CD4-positive, alpha-beta T cell treated with Interleukin-17A for 1 hour (primary cell): ENCODE data around the gene ANO10.
"Not testable (repeated sequence)": the region's sequence is repeated elsewhere in the genome, so short reads cannot be mapped to it uniquely, and the experiment has no call there.

Source experiments
- DNase-seq: peaks from one replicate; pipeline ENCODE4 v3.0.0-alpha.2; 2020

Gene ANO10

DNA sequence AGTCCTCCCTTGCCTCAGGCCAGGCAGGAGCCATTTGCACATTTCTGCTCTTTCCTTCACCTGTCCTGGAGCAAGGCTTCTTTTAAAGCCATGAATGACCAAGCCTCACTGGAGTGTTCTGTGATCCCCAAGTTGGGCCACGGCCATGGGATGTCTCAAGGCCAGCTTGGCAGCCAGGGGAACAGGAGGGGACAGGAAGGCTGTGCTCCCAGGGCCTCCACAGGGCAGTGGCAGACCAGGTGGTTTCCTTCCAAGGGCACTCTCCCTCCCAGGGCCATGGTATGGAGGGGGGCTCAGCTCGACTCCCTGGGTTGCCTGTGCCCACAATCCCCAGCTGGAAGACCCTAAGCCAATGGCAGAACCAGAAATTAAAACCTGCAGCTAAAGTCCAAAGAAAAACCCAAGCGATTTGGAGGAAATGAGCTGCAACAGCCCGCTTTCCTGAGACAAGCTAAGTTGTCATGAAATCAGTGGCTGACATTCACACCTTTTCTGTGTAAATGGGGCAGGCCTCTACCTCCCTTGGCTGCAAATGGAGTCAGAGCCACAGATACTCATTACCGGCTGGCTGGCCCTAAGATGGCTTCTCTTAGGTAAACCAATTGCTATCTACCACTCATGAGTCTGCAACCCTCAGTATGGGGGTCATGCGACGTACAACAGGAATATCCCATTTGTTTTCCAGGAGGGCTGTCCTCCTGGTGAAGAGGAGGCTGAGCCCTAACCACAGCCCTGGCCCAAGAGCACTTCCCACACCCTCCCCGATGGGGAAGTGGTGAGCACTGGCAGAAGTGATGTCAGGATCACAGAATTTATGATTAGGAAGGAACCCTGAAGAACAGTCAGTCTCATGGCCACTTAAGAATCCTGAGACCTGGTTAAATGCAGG lies 252.2 kb downstream of the ANO10 start:
- no peak for DNase-seq

DNA sequence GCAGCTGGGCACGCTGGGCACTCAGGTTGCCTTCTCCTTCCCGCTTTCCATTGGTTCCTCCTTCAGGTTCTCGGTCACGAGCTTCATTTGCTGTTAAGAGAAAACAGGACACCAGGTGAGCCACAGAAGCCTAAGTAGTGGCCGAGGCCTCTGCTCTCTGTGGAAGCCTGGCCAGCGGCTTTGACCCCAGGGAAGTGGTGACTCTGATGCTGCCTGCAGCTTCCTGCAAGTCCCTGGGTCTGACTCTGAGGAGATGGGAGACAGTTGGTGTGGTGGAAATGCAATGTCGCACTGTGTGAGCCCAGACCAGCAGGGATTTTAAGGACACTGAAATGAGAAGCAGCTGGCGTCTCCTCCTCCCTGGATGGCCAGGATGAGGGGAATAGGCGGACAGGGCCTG lies 254.9 kb downstream of the ANO10 start:
- DNase-seq = no peak

DNA sequence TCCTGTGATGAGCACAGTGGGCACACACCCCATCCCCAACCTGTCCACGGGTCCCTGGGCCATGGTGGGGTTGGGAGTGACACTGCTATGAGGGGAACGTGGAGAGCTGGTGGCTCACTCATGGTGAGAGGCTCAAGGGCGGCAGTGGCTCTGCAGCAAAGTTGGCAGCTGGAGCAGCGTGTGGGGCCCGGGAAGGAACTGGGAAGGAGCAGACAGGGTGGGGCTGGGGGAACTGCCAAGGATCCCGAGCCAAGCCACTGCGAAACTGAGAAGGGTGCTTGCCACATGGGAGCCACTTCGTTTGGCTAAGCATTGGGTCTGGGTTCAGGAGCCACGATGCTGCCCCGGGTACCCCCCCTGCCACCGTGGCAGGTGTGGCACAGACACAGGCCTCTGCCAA lies 255.3 kb downstream of the ANO10 start:
- DNase-seq = no peak

DNA sequence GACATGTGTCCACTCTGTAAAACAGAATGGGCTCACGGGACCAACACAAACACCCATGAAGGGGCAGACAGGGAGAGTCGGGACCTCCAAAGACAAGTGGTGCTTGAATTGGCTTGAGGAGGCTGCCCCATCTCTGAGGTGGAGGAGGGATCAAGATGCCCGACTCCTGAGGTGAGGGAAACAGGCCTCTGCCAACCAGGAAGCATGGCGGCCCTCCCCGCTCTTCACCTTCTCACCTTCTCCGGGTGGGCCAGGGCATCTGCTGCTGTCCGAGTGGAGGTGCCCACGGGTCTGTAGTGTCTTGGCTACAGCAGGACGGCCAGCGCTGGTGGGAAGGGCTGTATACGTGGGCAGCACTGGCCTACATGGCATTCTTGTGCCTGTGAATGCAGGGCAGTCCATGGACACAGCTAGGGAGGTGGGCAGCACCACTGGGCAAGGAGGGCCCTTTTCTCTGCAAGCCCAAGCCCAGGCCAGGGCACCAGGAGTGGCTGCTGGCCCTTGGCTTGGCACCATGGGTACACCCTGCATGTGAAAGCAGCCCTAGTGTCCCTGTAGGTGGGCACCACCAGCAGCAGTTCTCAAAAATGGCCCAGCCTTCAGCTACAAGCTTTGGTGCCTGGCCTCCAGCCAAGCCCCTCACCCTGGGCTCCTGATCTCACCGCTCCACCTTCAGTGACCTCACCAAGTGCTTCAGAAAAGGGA lies 256.1 kb downstream of the ANO10 start:
- DNase-seq = no peak

DNA sequence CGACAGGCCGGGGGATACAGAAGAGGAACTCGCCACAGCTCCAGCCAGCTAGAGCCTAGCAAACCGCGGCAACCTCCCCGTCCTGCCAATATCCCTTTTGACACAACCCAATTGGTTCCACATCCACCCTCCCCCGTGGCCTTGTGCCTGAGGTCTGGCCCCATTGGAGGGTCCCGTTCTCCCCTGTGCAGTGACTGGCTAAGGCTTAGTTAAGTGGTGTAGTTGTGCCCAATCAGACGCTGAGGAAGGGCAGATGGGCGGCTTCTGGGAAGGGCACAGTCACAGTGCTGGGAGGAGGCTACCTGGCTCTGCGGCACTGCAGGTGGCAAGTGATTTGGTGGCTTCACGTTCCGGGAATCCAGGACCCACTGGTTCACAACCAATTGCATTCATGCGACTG lies 256.9 kb downstream of the ANO10 start:
- DNase-seq = no peak

DNA sequence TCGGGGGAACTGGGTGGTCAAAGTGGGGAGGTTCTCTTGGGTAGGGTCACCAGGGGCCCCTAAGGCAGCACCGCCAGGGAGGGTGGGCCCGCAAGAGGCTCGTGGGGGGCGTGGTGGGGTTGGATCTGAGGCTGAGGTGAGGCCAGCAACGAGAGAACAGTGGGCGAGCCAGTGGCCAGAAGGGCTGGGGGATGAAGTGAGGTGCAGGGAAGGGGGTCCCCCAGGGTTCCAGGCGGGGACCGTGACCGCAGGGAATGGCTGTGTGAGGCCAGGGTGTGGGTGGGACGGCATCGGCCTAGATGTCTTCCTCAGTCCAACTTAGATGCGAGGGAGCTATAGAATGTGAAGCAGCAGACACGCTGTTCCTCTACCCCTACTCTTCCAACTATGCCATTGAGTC lies 257.3 kb downstream of the ANO10 start:
- no peak for DNase-seq

DNA sequence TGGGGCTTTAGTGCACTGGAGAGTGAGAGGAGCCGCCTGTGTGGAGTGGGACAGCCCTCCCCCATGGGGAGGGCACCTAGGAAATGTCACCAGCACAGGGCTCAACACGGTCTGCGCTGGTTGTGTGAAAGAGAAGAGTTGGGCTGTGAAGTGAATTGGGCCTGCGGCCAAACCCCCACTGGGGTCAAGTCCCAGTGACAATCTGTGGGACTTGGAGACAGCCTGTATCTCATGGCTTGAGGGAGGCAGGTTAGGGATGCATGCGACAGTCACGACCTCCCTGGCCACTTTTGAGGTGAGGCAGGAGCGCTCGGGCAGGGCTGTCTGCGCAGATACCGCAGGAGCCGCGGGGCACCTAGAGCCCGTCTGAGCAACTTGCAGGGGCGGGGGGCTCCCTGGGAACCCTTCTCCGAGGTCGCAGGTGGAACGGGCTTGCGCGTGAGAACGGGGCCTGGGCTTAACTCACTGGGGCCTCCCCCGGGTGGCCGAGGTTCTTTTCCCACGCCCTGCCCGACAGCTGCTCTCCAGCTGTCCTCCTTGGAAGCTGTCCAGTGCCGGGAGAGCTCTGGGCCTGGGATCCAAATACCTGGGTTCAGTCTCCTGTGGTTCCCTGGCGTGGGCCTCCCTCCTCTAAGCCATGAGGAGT lies 258.1 kb downstream of the ANO10 start:
- no peak for DNase-seq

DNA sequence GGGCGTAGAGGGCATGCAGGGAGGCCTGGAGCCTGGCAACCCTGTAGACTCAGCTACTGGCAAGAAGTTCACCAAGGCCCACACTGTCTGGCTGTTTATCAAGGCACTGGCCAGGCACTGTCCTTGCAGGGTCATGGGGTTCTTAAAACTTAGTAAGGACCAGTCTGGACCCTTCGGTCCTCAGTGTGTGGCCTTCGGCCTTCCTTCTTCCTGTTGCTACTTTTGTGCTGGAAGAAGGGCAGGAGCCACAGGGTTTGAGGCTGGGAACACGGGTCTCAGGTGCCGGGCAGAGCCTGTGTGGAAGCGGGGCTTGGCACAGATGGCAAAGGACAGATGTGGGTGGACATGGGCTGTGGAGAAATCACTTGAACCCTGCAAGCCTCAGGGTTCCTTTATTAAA lies 258.9 kb downstream of the ANO10 start:
- DNase-seq = no peak

DNA sequence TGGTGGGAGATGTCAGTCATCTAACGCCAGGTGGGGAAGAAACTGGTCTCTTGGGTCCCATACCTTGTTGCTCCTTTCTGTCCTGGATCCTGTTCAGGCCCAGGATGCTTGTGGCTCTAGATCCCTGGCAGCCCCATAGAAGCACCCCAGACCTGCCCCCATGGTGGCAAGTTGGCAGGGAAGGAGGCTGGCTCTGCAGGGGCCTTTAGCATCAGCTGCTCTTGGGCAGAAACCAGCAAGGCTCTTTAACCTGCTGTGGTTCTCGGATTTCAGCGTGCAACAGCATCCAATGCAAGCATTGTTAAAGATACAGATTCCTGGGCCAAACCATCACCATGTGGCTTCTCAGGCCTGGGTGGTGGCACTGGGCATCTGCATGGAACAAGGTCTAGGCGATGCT lies 259.6 kb downstream of the ANO10 start:
- no peak for DNase-seq

DNA sequence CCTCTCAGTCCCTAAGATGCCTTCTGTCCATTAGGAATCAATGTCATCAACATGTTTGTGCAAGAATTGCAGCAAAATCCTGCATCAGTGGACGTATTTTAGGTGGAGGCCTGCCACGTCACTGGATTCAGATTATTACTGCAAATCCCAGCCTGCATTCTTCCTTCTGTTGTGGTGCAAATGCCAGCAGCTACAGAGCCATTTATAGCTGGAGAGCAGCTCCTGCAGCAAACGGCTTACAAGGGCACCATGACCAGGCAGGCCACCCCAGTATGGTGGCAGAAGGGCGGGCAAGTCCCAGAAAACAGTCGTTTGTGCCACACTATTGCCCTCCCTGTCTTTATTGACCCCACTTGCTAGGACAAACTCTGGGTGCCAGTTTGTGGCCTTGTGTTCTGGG lies 260.7 kb downstream of the ANO10 start:
- no peak for DNase-seq

DNA sequence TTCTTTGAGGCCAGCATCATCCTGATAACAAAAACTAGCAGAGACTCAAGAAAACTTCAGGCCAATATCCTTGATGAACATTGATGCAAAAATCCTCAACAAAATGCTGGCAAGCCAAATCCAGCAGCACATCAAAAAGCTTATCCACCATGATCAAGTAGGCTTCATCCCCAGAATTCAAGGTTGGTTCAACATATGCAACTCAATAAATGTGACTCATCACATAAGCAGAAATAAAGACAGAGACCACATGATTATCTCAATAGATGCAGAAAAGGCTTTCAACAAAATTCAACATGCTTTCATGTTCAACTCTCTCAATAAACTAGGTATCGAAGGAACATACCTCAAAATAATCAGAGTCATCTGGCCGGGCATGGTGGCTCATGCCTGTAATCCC lies 265.8 kb downstream of the ANO10 start:
- DNase-seq = not testable (repeated sequence)

DNA sequence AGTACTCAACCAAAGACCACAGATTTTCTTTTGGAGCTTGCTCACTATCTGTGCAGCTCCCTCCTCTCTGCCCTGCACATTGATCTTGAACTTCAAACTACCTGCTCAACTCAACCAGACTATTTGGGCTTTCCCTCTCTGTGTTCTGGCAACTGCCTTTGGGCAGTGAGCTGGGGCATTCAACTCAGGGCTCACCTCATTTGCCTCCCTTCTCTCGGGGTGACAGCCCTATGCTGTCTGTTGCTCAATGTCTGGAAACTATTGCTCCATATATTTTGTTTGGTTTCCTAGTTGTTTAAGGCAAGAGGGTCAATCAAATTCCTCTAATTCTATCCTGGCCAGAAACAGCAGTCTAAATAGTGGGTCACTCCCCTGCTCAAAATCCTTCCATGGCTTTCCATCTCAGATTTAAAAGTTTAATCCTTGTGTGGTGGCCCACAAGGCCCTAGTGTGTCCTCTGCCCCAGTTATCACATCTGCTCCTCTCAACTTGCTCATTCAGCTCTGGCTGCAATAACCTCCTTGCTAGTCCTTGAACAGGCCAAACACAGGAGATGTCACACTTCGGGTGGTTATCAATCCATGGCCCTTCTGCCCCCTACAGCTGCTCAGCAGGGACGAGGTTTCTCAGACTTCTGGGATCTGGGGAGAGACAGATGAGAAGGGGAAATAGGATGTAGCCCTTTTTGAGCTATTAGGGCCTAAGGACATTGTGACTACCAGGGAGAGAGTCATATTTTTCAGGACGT lies 267.7 kb downstream of the ANO10 start:
- no peak for DNase-seq

DNA sequence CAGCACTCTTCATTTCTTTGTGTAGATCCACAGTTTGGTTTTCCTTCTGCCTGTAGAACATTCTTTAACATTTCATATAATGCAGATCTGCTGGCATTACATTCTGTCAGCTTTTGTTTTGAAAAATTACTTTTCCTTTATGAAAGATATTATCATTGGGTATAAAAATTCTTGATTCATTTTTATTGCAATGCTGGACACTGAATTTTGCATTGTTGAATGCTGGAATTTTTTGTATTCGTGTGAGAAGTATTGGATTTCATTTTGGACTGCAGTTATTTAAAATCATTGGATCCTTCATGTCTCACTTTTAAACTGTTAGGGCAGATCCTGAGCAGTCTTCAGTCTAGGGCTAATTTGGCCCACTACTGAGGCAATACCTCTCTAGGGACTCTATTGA lies 268.4 kb downstream of the ANO10 start:
- no peak for DNase-seq

DNA sequence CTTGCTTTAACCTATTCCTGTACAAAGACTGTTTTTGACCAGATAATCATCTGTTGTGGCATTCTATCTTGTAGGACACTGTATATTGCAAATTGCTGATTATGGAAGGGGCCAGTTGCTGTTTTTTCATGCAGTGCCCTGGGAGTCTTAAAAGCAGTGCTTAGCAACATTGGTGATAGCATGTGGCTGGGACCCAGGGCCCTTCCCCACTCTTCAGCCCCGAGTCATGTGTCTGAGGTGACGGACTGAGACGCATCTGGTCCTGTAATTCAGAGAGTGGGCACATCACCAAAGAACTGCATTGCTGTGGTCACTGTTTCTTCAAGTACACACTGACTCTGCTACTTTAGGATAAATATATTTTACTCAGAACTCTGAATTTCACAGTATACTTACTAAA lies 272.1 kb downstream of the ANO10 start:
- no peak for DNase-seq

DNA sequence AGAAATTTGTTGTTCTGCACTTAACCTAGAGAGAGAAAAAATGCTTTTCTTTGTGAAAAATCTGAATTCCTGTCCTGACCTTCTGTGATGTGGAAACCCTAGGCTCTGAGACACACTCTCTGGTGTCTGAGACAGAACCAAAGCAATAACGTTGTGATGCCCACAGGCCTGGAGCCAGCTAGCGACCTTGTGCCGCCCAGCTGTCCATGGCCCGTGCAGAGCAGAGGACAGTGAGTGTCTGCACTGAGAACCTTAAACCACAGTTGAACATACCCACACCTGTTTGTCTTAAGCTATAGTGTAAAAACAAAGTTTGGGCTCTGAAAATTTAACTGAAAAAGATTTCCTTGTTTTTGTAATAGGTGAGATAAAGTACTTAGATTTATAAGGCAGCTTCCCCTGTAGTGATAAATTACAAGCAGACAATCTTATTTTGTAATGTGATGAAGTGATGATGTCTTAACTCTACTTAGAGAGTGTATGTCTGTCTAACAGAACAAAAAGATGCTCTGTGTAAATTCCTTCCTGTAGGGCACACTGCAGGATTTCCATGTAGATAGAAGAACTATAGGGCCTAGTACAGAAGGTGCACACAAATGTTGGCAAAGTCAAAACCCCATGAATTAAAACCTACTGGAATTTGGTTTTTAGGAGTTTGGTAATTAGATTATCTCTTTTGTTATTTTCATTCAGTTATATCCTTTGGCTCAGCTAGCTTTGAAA lies 272.8 kb downstream of the ANO10 start:
- no peak for DNase-seq

DNA sequence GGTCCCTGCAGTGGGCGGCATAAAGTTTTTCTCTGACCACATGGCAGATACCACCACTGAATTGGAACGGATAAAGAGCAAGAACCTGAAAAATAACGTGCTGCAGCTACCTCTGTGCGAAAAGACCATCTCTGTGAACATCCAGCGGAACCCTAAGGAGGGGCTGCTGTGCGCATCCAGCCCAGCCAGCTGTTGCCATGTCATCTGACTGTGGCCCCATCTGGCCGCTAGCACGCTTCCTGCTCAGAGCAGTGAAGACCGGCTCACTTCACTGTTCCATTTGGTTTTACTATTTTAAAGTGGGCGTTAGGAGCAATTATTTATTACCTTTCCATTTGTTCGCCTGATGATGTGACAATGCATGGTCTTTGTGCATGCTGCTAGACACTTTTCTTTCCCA lies 273.5 kb downstream of the ANO10 start:
- DNase-seq = no peak

DNA sequence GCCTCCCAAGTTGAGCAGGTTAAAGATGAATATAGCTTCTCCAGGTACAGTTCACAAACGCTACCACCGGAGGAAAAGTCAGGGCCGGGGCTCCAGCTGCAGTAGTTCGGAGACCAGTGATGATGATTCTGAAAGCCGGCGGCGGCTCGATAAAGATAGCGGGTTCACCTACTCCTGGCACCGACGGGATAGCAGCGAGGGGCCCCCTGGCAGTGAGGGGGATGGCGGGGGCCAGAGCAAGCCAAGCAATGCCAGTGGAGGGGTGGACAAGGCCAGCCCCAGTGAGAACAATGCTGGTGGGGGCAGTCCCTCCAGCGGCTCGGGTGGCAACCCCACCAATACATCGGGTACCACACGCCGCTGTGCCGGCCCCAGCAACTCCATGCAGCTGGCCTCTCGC lies 274.0 kb downstream of the ANO10 start:
- DNase-seq = no peak

DNA sequence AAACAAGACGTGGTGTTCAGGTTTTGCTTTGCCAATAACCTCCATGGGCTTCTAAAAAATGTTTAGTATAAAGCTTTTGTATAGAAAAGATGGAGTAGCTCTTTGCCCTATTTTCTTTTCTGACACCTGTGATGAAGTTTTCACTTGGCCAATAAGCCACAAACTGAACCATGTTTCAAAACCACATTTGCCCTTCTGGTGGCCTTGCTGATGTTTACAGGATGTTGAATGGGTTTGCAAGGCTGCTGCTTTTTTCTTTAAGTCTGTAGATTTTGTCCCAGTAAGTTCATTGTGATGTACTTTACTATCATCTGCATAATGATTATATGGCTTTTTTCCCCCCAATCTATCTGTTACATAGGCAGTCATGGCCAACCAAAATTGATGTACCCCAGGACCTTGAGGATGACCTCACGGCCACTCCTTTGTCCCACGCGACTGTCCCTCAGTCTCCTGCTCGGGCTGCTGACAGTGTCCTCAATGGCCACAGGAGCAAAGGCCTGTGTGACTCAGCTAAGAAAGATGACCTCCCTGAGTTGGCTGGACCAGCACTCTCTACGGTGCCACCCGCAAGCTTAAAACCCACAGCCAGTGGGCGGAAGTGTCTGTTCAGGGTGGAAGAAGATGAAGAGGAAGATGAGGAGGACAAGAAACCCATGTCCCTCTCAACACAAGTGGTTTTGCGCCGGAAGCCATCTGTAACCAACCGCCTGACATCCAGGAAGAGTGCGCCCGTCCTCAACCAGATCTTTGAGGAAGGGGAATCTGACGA lies 274.6 kb downstream of the ANO10 start:
- DNase-seq = peak; percentile 79

DNA sequence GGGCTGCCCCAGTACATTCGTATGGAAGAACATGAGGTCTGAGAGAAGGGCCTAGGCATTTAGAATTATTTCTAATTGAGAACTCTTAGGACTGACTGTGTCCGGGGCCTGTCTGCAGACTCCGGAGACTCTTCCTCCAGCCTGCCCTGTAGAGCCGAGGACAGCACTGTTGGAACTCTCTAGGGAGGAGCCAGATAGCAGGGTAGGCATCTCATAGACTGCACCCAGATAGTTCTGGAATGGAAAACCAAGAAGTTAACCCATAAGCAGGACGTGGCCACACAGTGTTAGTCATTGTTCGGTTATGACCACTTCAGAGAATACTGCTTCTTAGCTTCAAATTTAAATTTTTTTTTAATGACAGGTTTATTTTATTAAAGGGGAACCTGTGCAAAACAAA lies 275.9 kb downstream of the ANO10 start:
- no peak for DNase-seq

DNA sequence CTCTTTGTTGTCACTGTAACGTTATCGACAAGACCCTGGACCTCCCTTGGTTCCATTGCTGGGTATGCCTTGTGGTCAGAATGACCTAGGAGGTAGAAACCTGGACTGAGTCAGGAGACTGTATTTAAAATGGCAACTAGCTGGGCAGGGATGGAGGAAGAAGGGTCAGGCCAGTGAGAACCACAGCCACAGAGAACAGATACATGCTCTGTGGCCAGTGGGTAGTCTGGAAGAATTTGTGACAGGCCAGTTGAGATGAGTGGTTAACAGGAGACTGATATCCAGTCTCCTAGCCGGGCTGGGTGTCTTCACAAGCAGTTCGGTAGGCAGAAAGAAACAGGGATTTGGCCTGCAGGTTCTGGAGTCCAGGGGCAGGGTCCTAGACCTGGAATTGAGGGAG lies 276.6 kb downstream of the ANO10 start:
- no peak for DNase-seq

DNA sequence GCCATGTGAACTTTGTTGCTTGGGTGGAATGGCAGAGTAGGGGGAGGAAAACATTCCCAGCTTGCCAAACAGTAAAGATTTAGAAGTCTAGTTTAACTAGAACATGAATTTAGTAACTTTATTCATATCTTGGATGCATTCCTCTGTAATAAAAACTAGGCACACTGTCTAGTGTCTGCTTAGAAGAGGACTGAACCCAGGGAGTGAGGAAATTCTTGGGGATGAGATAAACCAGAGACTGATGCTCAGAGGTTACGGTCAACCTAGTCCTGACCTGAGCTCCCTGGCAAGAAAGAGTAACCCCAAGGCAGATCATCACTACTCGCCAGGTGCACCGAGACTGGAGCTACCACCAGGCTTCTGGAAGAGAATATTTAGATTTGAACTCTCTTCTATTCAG lies 277.3 kb downstream of the ANO10 start:
- no peak for DNase-seq

DNA sequence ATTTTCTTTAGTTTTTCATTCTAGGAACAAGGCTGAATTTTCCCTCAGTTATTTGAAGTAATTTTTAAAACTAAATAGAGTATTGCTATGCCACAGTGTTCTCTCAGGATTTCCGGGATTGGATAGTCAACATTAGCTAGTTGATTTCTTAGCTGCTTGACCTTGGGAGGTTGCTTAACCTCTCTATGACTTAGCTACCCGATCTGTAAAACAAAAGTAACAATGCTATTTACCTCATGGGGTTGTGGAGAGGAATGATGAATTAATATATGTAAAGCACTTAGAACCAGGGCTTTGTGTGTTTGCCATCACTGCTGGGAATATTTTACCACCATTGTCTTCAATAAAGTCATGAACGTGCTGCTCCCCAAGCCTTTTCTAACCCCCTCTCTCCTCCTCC lies 278.0 kb downstream of the ANO10 start:
- DNase-seq = no peak
